Neural progenitor cell (in vitro differentiated cells): ENCODE measurements around the gene LGALS7B.

Experiments used
- CTCF ChIP-seq: fragments of 200-600 bp; sonication (generic); IDR thresholded peaks from 2 replicates; pipeline ENCODE4 v1.5.1; 2017; ENCODE audit warnings: antibody characterized with exemption, mild to moderate bottlenecking
- EZH2 ChIP-seq: fragments of 200-600 bp; sonication (generic); IDR thresholded peaks from 2 replicates; pipeline ENCODE4 v1.6.1; 2017; ENCODE audit warnings: antibody characterized with exemption, mild to moderate bottlenecking, moderate library complexity
- EZH2phosphoT487 ChIP-seq: fragments of 200-600 bp; sonication (generic); IDR thresholded peaks from 2 replicates; pipeline ENCODE4 v1.6.1; 2017; ENCODE audit warnings: antibody characterized with exemption

GRCh38 chr19:38763795-38764220 is 25.2 kb upstream of the LGALS7B start:
- no peak for TF ChIP-seq CTCF
- TF ChIP-seq EZH2phosphoT487, result no peak
- no peak for TF ChIP-seq EZH2
